Gastroesophageal sphincter (tissue), 3 donors: ENCODE data around the gene NOD1.

Experiments
- POLR2A ChIP-seq, 2 donors: fragments of 450-650 bp; IDR thresholded peaks; one replicate each; pipeline ENCODE4 v1.6.1; 2017; ENCODE audit warnings: antibody characterized with exemption in 2 of 2, mild to moderate bottlenecking in 2 of 2, moderate library complexity in 1 of 2
- TF ChIP-seq, protein P1 (sequence below), 4 experiments: fragments of 200-600 bp in 2 of 4; fragments of 450-650 bp in 2 of 4; sonication (generic) in 1 of 4; IDR thresholded peaks; one replicate each; pipeline ENCODE4 v1.5.1; 2017 to 2019; ENCODE audit warnings: antibody characterized with exemption in 4 of 4, mild to moderate bottlenecking in 2 of 4, moderate library complexity in 2 of 4

DNA sequence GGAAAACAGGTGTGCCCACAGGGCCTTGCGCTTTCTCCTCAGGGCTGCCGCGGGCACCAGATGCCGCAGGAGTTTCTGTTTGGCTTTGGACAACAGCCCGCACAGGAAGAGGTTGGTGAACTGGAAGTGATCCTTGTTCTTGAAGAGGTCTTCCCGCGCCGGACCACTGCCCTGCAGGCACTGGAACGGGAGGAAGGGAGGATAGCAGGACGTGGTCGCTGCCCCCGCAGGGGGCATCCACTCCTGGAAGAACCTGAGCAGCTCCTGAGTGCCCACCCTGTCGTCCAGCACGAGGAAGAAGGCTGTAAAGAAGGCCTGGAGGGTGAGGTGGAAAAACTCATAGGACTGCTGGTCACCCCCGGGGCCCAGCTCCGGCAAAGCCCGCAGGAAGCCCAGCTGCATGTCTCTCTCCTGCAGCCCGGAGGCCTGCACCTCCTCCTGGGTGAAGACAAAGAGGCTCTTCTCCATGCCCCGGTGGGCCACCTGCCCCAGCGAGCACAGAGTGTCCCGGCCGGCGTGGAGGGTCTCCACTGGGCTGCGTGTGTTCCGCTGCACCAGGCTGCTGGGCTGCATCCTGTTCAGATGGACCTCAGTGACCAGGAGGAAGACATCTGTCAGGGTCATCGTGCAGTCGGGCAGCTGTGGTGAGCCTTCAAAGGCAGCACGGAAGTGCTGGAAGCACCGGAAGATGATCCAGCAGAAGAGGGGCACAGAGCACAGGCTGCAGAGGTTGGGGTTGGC, 26.9 kb downstream of the NOD1 start:
- TF ChIP-seq, protein P1, sequence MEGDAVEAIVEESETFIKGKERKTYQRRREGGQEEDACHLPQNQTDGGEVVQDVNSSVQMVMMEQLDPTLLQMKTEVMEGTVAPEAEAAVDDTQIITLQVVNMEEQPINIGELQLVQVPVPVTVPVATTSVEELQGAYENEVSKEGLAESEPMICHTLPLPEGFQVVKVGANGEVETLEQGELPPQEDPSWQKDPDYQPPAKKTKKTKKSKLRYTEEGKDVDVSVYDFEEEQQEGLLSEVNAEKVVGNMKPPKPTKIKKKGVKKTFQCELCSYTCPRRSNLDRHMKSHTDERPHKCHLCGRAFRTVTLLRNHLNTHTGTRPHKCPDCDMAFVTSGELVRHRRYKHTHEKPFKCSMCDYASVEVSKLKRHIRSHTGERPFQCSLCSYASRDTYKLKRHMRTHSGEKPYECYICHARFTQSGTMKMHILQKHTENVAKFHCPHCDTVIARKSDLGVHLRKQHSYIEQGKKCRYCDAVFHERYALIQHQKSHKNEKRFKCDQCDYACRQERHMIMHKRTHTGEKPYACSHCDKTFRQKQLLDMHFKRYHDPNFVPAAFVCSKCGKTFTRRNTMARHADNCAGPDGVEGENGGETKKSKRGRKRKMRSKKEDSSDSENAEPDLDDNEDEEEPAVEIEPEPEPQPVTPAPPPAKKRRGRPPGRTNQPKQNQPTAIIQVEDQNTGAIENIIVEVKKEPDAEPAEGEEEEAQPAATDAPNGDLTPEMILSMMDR (IDR thresholded peaks at IDR 0.05): no peak
- no peak for TF ChIP-seq POLR2A (IDR thresholded peaks at IDR 0.05)
